IPS-18c (cell line): ENCODE data around the gene SLFN5.

Experiments
- H3K4me3 ChIP-seq: 2 replicates; pipeline ENCODE4 v1.7.0; 2013; ENCODE audit warnings: low read depth, mild to moderate bottlenecking, low read length, moderate library complexity; ENCODE audit not compliant: insufficient read depth
- H3K9me3 ChIP-seq: one replicate; pipeline ENCODE4 v1.6.1; 2013; ENCODE audit warnings: mild to moderate bottlenecking, low read length, moderate library complexity; ENCODE audit not compliant: control insufficient read depth, insufficient read depth

Gene SLFN5

DNA sequence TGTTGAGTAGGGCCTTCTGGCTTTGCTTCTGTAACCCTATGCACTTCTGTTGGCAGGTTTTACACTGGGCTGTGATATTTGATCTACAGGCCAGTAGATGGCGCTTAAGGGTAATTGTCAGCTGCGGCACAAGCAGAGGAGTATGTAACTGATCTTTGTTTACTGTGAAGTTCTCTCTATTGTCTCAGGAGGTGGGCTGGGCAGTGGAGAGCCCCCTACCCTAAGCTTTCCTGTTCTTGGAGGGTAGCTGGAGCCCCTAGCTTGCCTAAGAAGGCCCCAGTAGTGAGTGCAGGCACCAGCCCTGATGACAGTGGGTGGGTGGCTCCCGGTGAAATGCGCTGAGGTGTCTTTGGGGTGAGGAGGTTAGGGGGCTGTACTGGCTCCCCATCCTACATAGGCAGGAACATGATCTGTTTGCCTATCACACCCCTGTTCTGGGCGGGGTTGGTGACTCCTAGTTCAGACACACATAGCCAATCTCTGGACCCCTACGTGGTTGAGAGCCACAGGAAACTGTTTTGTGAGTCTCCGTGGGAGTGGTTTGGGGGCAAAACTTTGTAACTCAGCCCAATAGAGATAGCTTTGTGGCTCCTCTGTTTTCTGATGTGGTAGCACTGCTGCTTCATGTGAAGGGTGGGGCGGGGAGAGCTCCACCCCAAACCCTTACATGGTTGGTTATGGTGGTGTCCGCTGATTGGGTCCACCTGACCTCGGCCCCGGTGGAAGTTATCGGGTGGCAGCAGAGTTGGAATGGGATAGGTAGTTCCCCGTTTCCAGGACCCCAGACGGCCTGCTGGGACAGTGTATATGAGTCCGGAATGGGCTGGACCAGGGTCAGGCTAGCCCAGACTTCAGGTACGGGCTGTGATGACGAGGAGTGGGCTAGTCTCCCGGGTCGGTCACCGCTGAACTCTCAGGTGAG is 70.2 kb downstream of the SLFN5 start:
- Histone ChIP-seq H3K4me3 (peak overlapping the region; percentile 58), H3K9me3 (no peaks in the 10 kb centered on the region)

DNA sequence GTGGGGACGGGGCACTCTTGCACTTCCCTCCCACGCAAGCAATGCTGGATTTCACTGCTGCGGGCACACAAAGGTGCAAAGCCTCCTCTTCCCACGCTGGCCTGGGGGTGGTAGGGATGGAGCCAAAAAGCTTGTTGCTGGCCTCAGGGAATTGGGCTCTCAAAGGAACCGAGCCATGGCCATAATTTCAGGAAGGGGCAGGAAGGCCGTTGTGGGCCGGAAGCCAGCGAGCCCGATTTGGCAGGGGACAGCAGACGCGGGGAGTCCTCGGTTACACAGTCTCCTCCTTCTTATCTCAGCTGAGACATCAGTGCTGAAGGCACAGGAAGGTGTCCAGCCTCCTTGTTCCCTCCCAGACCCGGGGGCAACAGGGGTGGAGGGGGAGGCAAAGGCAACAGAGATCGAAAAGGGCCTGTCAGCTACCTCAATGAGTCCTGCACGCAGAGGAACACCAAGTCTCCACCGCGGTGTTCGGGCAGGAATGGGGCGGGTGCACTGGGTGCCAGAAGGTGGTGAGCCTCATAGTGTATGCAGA is 71.1 kb downstream of the SLFN5 start:
- Histone ChIP-seq H3K9me3 (no peaks in the 10 kb centered on the region), H3K4me3 (peak overlapping the region; percentile 58)

DNA sequence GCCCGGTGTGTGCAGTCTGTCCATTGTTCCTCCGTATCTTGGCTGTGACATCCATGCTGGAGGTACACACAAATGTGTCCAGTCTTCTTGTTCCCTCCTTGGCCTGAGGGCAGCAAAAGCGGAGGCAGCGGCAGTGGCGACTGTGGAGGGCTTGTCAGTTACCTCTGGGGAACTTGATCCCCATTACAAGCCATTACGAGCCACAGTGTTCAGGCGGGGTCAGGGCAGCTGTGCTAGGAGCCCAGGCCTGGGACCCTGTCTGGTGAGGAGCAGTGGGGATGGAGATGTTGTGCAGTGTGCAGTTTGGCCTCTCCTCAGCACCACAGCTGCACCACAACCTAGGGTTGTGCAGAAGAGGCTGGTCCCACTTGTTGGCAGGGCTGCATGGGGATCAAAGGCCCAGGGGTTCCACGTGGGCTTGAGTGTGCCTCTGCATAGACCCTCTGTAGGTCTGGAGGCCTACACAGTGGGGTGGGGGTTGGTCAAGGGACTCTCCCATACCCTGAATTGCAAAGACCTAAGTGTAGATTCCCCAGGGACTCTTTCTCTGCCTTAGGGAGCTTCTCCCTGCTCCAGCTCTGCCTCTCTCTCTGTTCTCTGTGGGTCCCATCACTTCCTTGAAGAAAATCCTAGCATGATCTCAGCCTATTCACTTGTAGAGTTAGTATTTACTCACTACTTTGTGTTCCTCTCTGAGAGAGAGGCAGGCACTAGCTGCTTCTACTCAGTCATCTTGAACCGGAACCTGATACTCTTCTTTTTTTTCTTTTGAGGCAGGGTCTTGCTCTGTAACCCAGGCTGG is 71.7 kb downstream of the SLFN5 start:
- H3K9me3 ChIP-seq = no peaks in the 10 kb centered on the region
- peak overlapping the region; percentile 58 for H3K4me3 ChIP-seq

DNA sequence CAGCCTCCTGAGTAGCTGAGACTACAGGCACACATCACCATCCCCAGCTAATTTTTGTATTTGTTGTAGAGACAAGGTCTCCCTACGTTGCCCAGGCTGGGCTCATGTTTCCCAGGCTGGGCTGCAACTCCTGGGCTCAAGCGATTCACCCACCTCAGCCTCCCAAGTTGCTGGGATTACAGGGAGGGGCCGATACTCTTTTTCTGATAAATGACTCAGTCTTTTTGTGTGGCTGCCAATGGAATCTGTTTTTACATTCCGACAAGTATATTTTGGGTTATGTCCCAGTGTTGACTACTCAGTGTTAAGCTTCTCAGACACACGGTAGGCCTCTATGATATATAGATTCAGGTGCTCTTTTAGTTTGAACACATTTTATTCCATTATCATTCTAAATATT is 72.4 kb downstream of the SLFN5 start:
- no peaks in the 10 kb centered on the region for H3K9me3 ChIP-seq

DNA sequence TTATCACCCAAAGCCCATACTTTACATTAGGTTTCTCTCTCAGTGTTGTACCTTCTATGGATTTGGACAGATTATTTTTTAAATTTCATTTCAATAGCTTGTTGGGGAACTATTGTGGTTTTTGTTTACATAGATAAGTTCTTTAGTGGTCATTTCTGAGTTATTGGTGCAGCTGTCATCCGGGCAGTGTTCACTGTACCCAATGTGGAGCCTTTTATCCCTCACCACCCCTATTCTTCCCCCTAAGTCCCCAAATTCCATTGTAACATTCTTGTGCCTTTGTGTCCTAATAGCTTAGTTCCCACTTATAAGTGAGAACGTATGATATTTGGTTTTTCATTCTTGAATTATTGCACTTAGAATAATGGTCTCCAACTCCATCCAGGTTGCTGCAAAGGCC is 73.1 kb downstream of the SLFN5 start:
- peaks cover 2% of the 10 kb centered on the region for H3K9me3 ChIP-seq
- no peak overlapping the region for H3K4me3 ChIP-seq

More for the DNA sequence above, 72.4 kb downstream of the SLFN5 start:
- no peak overlapping the region for H3K4me3 ChIP-seq

DNA sequence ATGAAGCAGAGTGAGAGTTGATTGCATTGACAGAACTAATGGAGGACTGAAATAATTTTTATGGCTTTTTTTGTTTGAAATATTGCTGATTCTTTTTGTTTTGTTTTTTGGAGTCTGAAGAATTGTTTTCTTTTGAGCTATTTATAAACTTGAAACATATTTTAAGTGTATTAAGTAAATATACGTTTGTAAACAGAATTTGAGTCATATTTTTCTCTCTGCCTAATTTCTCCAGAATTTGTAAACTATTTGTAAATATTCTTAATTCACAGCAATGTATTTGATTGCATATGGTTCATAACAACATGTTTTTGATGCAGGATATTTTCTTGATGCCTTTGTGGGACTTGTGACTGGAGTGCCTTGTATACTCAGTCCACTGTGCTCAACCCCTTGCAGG is 79.9 kb downstream of the SLFN5 start:
- H3K4me3 ChIP-seq = no peak overlapping the region

More for the DNA sequence above, 79.9 kb downstream of the SLFN5 start:
- peaks cover 2% of the 10 kb centered on the region for H3K9me3 ChIP-seq
